Activated naive CD4-positive, alpha-beta T cell treated with anti-CD3 and anti-CD28 coated beads, Interleukin-2, amount 50 U/mL, for 72 hours (primary cell): Measurements from ENCODE around the gene HERC4. TPM values are rescaled to one million over a fixed set of nuclear protein-coding genes. Genes with fewer than 3 reads are reported as not detected.
"Not testable (repeated sequence)": the region's sequence is repeated elsewhere in the genome, so short reads cannot be mapped to it uniquely, and the experiment has no call there.

Experiments
- ATAC-seq, 2 donors: fragments of 150-1000 bp; cut with Tn5 transposase; 2 replicates each; pipeline ENCODE4 v1.10.0; 2021; ENCODE audit warnings: mild to moderate bottlenecking in 2 of 2, moderate library complexity in 2 of 2
- DNase-seq, 2 donors: peaks; one replicate each; pipeline ENCODE4 v3.0.0; 2021 to 2022; ENCODE audit warnings: low spot score in 2 of 2
- H3K27ac Mint-ChIP-seq, 2 donors: one replicate each; pipeline ENCODE4 v1.8.0; 2022; ENCODE audit warnings: mild to moderate bottlenecking in 2 of 2, mixed read lengths in 2 of 2
- H3K36me3 Mint-ChIP-seq, 2 donors: one replicate each; pipeline ENCODE4 v1.8.0; 2022; ENCODE audit warnings: mixed read lengths in 2 of 2
- H3K9me3 Mint-ChIP-seq, 2 donors: one replicate each; pipeline ENCODE4 v1.8.0; 2022; ENCODE audit warnings: mixed read lengths in 2 of 2
- total RNA-seq, 2 donors: library from RNA; stranded (reverse); gene quantifications; one replicate each; pipeline ENCODE4 v1.2.3, GENCODE V29; 2022

HERC4 gene
- total RNA-seq, 2 donors from 2014 or later, result 55.8 to 79.4 TPM

- ATAC-seq (peak; percentile 75 to 78), DNase-seq (peak; percentile 85 to 93)
- H3K36me3 Mint-ChIP-seq, result peaks cover 20 to 33% of the 10 kb centered on the region in 2 donors
- no peaks in the 10 kb centered on the region for H3K9me3 Mint-ChIP-seq
- peak within 1 kb of the TSS; percentile 90 to 97 for H3K27ac Mint-ChIP-seq
Measured at GRCh38 chr10:67884313-67884841, 190.7 kb downstream of the HERC4 start, which contains the start of gene SIRT1. Gene SIRT1, plus strand, starts transcription at chr10:67884656. Its CDS starts 66 bp downstream, at chr10:67884722.

DNA sequence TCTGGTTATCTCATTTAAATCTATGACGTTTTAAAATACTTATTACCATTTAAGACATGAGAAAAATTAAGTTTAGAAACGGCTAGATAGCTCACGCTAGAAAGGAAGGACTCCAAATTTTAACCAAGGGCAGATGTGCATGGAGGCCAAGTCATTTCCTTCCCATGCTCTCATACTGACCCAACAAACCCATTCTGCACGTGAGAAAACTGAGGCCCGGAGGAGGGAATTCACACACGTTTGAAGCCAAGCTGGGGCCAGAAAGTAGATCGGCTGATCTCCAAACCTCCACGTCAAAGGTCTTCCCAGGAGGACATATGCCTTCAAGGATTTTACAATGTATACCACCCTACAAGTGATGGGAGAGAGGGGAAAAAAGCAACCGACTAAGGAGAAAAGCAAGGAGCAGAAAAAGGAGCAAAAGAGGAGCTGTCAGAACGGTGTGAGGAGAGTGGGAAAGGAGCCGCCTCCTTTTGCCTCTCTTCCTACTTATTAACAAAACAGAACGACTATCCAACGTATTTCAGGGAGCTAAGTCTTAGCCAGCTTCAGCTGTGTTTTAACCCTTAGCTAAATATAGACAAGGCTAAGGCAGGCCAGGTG is 191.3 kb downstream of the HERC4 start:
- no peak for ATAC-seq
- peak overlapping the region; percentile 90 to 97 for H3K27ac Mint-ChIP-seq
- H3K36me3 Mint-ChIP-seq, result peaks cover 19 to 28% of the 10 kb centered on the region in 2 donors
- DNase-seq, result no peak
- no peaks in the 10 kb centered on the region for H3K9me3 Mint-ChIP-seq

GRCh38 chr10:67878133-67878532 is 196.9 kb downstream of the HERC4 start:
- ATAC-seq, result no peak
- DNase-seq, result no peak
- no peaks in the 10 kb centered on the region for H3K9me3 Mint-ChIP-seq
- no peaks in the 10 kb centered on the region for H3K36me3 Mint-ChIP-seq
- H3K27ac Mint-ChIP-seq, result no peak overlapping the region

- H3K9me3 Mint-ChIP-seq, H3K27ac Mint-ChIP-seq, ATAC-seq, DNase-seq, H3K36me3 Mint-ChIP-seq: not testable (repeated sequence)
Measured at GRCh38 chr10:67877421-67877820, 197.7 kb downstream of the HERC4 start.

DNA sequence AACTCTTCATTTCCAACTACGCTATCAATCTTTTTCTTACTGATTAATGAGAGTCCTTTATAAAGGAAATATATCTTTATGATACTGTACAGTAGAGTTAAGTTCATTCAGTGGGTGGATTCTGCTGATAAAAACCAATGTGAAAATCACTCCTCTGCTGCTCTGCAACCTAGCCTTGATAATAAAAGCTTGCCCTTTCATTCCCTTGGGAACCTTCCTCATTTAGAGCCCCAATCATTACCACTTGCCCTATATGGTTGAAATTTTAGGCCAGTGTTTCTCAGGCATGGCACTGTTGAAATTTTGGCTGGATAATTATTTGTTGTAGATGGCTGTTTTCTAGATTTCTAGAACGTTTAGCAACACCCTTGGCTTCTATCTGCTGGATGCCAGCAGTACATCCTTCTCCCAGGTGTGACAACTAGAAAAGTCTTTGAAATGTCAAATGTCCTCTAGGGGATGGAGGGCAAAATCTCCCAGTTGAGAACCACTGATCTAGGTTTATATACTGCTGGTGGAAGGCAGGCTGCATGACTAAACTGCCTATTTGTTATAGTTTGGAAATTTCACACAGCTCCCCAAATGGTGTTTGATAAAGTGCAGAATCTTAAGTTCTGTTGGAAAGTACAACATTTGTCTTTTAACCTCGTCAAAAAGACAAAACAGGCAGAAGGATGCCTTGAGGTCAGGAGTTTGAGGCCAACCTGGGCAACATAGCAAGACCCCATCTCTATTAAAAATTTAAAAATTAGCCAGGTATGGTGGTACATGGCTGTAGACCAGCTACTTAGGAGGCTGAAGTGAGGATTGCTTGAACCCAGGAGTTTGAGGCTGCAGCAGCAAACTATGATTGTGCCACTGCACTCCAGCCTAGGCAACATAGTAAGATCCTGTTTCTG is 199.5 kb downstream of the HERC4 start:
- ATAC-seq (no peak), DNase-seq (no peak)
- no peak overlapping the region for H3K27ac Mint-ChIP-seq
- H3K36me3 Mint-ChIP-seq, result no peaks in the 10 kb centered on the region
- no peaks in the 10 kb centered on the region for H3K9me3 Mint-ChIP-seq

Other genes starting within 250 kb of the HERC4 start
- gene DNAJC12, start 237.1 kb downstream of the HERC4 start, total RNA-seq, result 10 to 100 TPM in 1 of 2 donors, under 1 TPM in 1; 0.68 to 37.3 TPM
- 10 to 100 TPM; 15.4 to 39.8 TPM for gene SIRT1, start 190.6 kb downstream of the HERC4 start, total RNA-seq
- gene MYPN, start 34.2 kb upstream of the HERC4 start, total RNA-seq, result not detected
- gene ATOH7, start 156.8 kb upstream of the HERC4 start, total RNA-seq, result not detected